T47D (cell line): ENCODE data around the gene ADGRB2.

Source experiments
- DNase-seq, 2 experiments: peaks; one replicate each; pipeline versions ENCODE4 v3.0.0 to v3.0.0-alpha.2; 2011 to 2012; ENCODE audit warnings: low read depth in 1 of 2, low spot score in 1 of 2
- JUND ChIP-seq: IDR thresholded peaks from 2 replicates; pipeline ENCODE4 v1.6.1; 2012; ENCODE audit warnings: low read depth
- in situ Hi-C: cut with HindIII; loops from 2 replicates; pipeline ENCODE4 v1.10.0; 2016; ENCODE audit warnings: low sequenced_read_pairs, low pct_unique_long_range_greater_than_20kb

Gene ADGRB2

GRCh38 chr1:31775210-31775999, 11.3 kb upstream of the ADGRB2 start:
- in situ Hi-C loops = no loop called here
- no peak for DNase-seq
- no peak for TF ChIP-seq JUND

- peak in 1 of 2 experiments; percentile 39 for DNase-seq
- in situ Hi-C loops = no loop called here
- no peak for TF ChIP-seq JUND
Observed at GRCh38 chr1:31774495-31774894, 10.4 kb upstream of the ADGRB2 start.

GRCh38 chr1:31773861-31774260, 9.7 kb upstream of the ADGRB2 start:
- TF ChIP-seq JUND = no peak
- in situ Hi-C loops = no loop called here
- DNase-seq = no peak

GRCh38 chr1:31772669-31773248, 8.6 kb upstream of the ADGRB2 start:
- in situ Hi-C loops = no loop called here
- no peak for DNase-seq
- TF ChIP-seq JUND = no peak

GRCh38 chr1:31771891-31772668, 7.9 kb upstream of the ADGRB2 start:
- no peak for TF ChIP-seq JUND
- in situ Hi-C loops = no loop called here
- DNase-seq = no peak

- TF ChIP-seq JUND = no peak
- in situ Hi-C loops = no loop called here
- DNase-seq = peak in 1 of 2 experiments; percentile 55
Observed at GRCh38 chr1:31769720-31770390, 5.7 kb upstream of the ADGRB2 start.

- in situ Hi-C loops = no loop called here
- no peak for TF ChIP-seq JUND
- DNase-seq = peak in 1 of 2 experiments; percentile 22
Observed at GRCh38 chr1:31768939-31769704, 5.0 kb upstream of the ADGRB2 start.

GRCh38 chr1:31768407-31768907, 4.3 kb upstream of the ADGRB2 start:
- in situ Hi-C loops = no loop called here
- no peak for DNase-seq
- no peak for TF ChIP-seq JUND

- no peak for DNase-seq
- TF ChIP-seq JUND = no peak
- in situ Hi-C loops = no loop called here
Observed at GRCh38 chr1:31767225-31767624, 3.1 kb upstream of the ADGRB2 start.

GRCh38 chr1:31765516-31765915, 1.4 kb upstream of the ADGRB2 start:
- no peak for TF ChIP-seq JUND
- in situ Hi-C loops = no loop called here
- no peak for DNase-seq

GRCh38 chr1:31765041-31765467, 914 bp upstream of the ADGRB2 start:
- peak in 1 of 2 experiments; percentile 40 for DNase-seq
- TF ChIP-seq JUND = no peak
- in situ Hi-C loops = no loop called here
